ENCODE measurements around the gene PTPRD. TPM values are rescaled to one million over a fixed set of nuclear protein-coding genes. Genes with fewer than 3 reads are reported as not detected.
"Not testable (repeated sequence)": the region's sequence is repeated elsewhere in the genome, so short reads cannot be mapped to it uniquely, and the experiment has no call there.

PTPRD gene
- total RNA-seq, 1 experiment from 2014 or later = not detected

- DNase-seq (ENCODE audit: low spot score) = no peak
- ChIA-PET CTCF (no interaction called here), POLR2A (ENCODE audit: low non-redundant PET) (no interaction called here)
- no peaks in the 10 kb centered on the region for H3K9me3 ChIP-seq (ENCODE audit: low read depth, low read length, poor library complexity, severe bottlenecking)
- no peaks in the 10 kb centered on the region for H3K4me1 ChIP-seq (ENCODE audit: insufficient read depth, low read length, poor library complexity, severe bottlenecking)
- H3K27me3 ChIP-seq (replicated peaks; ENCODE audit: insufficient read depth, low read depth, low read length, poor library complexity) = no peaks in the 10 kb centered on the region
- H3K27ac ChIP-seq (ENCODE audit: low read depth, low read length, poor library complexity, severe bottlenecking) = no peak overlapping the region
- BruUV-seq (replicated peaks) = no TSS peak
- intact Hi-C loops (cut with micrococcal nuclease; ENCODE audit: unreplicated experiment) = no loop called here
- H3K4me3 ChIP-seq (ENCODE audit: low read depth, low read length, poor library complexity, severe bottlenecking) = no peak overlapping the region
- TF ChIP-seq EZH2 (IDR thresholded peaks at IDR 0.05; ENCODE audit: borderline replicate concordance, low read depth, low read length, poor library complexity, severe bottlenecking) = no peak
- TF ChIP-seq CTCF (conservative IDR thresholded peaks at IDR 0.05; ENCODE audit: low read depth, low read length) = no peak
- H3K36me3 ChIP-seq (ENCODE audit: insufficient read depth, low read length, poor library complexity, severe bottlenecking) = no peaks in the 10 kb centered on the region
These were observed 1512.7 kb downstream of the PTPRD start for GRCh38 chr9:9100070-9100469.

DNA sequence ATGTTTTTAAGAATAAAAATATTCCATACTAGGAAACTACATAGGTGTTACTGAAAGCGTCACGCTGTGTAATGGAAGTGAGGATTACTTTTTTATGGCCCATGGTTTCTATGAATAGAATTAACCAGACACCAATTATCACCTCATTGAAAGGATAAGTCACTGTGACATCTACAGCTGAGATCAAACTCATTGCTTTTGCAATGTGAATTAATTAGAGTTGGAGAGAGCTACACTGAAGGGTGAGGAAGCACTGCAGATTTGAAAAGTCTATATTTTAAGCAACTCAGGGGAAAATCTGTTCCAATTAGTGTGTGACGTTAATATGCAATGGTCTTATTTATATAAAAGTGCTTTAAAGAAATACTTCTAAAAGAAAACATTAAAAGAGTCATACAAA is 1513.2 kb downstream of the PTPRD start:
- BruUV-seq (replicated peaks) = no TSS peak

GRCh38 chr9:9097254-9097653 is 1515.5 kb downstream of the PTPRD start:
- H3K27me3 ChIP-seq (replicated peaks; ENCODE audit: insufficient read depth, low read depth, low read length, poor library complexity); H3K36me3 ChIP-seq (ENCODE audit: insufficient read depth, low read length, poor library complexity, severe bottlenecking); intact Hi-C loops (cut with micrococcal nuclease; ENCODE audit: unreplicated experiment); H3K4me1 ChIP-seq (ENCODE audit: insufficient read depth, low read length, poor library complexity, severe bottlenecking); H3K9me3 ChIP-seq (ENCODE audit: low read depth, low read length, poor library complexity, severe bottlenecking); POLR2A ChIA-PET (ENCODE audit: low non-redundant PET); BruUV-seq (replicated peaks); H3K4me3 ChIP-seq (ENCODE audit: low read depth, low read length, poor library complexity, severe bottlenecking); DNase-seq (ENCODE audit: low spot score); CTCF ChIA-PET; H3K27ac ChIP-seq (ENCODE audit: low read depth, low read length, poor library complexity, severe bottlenecking): not testable (repeated sequence)

More for the DNA sequence above, 1513.2 kb downstream of the PTPRD start:
- ChIA-PET CTCF (no interaction called here), POLR2A (ENCODE audit: low non-redundant PET) (no interaction called here)
- Histone ChIP-seq H3K36me3 (ENCODE audit: insufficient read depth, low read length, poor library complexity, severe bottlenecking) (no peaks in the 10 kb centered on the region), H3K4me1 (ENCODE audit: insufficient read depth, low read length, poor library complexity, severe bottlenecking) (no peaks in the 10 kb centered on the region), H3K9me3 (ENCODE audit: low read depth, low read length, poor library complexity, severe bottlenecking) (no peaks in the 10 kb centered on the region), H3K4me3 (ENCODE audit: low read depth, low read length, poor library complexity, severe bottlenecking) (no peak overlapping the region), H3K27me3 (replicated peaks; ENCODE audit: insufficient read depth, low read depth, low read length, poor library complexity) (no peaks in the 10 kb centered on the region), H3K27ac (ENCODE audit: low read depth, low read length, poor library complexity, severe bottlenecking) (no peak overlapping the region)
- DNase-seq (ENCODE audit: low spot score) = no peak
- intact Hi-C loops (cut with micrococcal nuclease; ENCODE audit: unreplicated experiment) = no loop called here
- TF ChIP-seq CTCF (conservative IDR thresholded peaks at IDR 0.05; ENCODE audit: low read depth, low read length) (no peak), EZH2 (IDR thresholded peaks at IDR 0.05; ENCODE audit: borderline replicate concordance, low read depth, low read length, poor library complexity, severe bottlenecking) (no peak)

- no TSS peak for BruUV-seq (replicated peaks)
- Histone ChIP-seq H3K4me1 (ENCODE audit: insufficient read depth, low read length, poor library complexity, severe bottlenecking) (no peaks in the 10 kb centered on the region), H3K9me3 (ENCODE audit: low read depth, low read length, poor library complexity, severe bottlenecking) (no peaks in the 10 kb centered on the region), H3K27me3 (replicated peaks; ENCODE audit: insufficient read depth, low read depth, low read length, poor library complexity) (no peaks in the 10 kb centered on the region), H3K4me3 (ENCODE audit: low read depth, low read length, poor library complexity, severe bottlenecking) (no peak overlapping the region), H3K27ac (ENCODE audit: low read depth, low read length, poor library complexity, severe bottlenecking) (no peak overlapping the region), H3K36me3 (ENCODE audit: insufficient read depth, low read length, poor library complexity, severe bottlenecking) (no peaks in the 10 kb centered on the region)
- intact Hi-C loops (cut with micrococcal nuclease; ENCODE audit: unreplicated experiment) = no loop called here
- ChIA-PET CTCF (no interaction called here), POLR2A (ENCODE audit: low non-redundant PET) (no interaction called here)
- TF ChIP-seq EZH2 (IDR thresholded peaks at IDR 0.05; ENCODE audit: borderline replicate concordance, low read depth, low read length, poor library complexity, severe bottlenecking) (no peak), CTCF (conservative IDR thresholded peaks at IDR 0.05; ENCODE audit: low read depth, low read length) (no peak)
- no peak for DNase-seq (ENCODE audit: low spot score)
These were observed 1521.4 kb downstream of the PTPRD start for GRCh38 chr9:9091387-9091786.
